ENCODE measurements around the gene KHSRP.

Gene KHSRP

GRCh38 chr19:6373813-6374108 is 50.9 kb downstream of the KHSRP start:
- peak overlapping the region; percentile 58 for H3K4me3 ChIP-seq (ENCODE audit: low read depth, low read length)
- no peak for DNase-seq (ENCODE audit: low read depth)
- TF ChIP-seq CTCF (IDR thresholded peaks at IDR 0.05; ENCODE audit: low read depth, low read length, missing control alignments), result no peak

DNA sequence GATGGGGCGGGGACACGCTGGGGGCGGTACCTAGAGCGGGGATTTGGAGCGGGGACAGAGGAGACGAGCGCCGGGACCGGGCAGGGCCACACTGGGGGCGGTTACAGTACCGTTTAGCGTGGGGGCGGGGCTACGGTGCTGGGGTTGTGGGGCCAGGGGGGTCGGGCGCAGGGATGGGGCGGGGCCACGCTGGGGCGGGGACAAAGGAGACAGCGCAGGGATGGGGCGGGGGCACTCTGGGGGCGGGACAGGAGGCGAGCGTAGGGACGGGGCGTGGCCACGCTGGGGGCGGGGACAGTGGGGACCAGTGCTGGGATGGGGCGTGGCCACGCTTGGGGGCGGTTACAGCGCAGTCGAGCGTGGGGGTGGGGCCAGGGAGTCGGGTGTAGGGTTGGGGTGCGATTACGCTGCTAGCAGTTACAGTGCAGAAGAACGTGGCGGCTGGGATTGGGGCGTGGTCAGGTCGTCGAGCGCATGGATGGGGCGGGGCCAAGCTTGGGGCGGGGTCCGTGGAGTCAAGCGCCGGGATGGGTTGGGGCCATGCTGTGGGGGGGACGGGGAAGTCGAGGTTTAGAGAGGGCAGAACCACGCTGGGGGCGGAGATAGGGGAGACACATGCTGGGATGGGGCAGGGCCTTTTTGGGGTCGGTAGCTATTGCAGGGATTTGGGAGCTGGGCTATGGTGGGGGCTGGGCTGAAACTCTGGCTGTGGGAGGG is 51.4 kb downstream of the KHSRP start:
- DNase-seq (ENCODE audit: low read depth), result peak; percentile 92
- no peak for TF ChIP-seq CTCF (IDR thresholded peaks at IDR 0.05; ENCODE audit: low read depth, low read length, missing control alignments)
- H3K4me3 ChIP-seq (ENCODE audit: low read depth, low read length), result peak overlapping the region; percentile 98

DNA sequence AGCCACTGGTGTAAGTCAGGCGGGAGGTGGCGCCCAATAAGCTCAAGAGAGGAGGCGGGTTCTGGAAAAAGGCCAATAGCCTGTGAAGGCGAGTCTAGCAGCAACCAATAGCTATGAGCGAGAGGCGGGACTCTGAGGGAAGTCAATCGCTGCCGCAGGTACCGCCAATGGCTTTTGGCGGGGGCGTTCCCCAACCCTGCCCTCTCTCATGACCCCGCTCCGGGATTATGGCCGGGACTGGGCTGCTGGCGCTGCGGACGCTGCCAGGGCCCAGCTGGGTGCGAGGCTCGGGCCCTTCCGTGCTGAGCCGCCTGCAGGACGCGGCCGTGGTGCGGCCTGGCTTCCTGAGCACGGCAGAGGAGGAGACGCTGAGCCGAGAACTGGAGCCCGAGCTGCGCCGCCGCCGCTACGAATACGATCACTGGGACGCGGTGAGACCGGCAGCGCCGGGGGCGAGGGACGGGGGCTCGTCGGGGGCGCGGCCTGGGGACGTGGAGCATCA is 52.0 kb downstream of the KHSRP start, which contains the start of gene ALKBH7:
Gene ALKBH7, plus strand, starts transcription at position 201 of the 502 bp plus-strand sequence. Its CDS starts 27 bp downstream, at position 228.
- no peak for TF ChIP-seq CTCF (IDR thresholded peaks at IDR 0.05; ENCODE audit: low read depth, low read length, missing control alignments)
- peak; percentile 100 for DNase-seq (ENCODE audit: low read depth)
- H3K4me3 ChIP-seq (ENCODE audit: low read depth, low read length), result peak within 1 kb of the TSS; percentile 98

GRCh38 chr19:6364353-6364752 is 60.3 kb downstream of the KHSRP start:
- no peak for TF ChIP-seq CTCF (IDR thresholded peaks at IDR 0.05; ENCODE audit: low read depth, low read length, missing control alignments)
- no peak for DNase-seq (ENCODE audit: low read depth)
- H3K4me3 ChIP-seq (ENCODE audit: low read depth, low read length), result no peak overlapping the region
